ENCODE results near the gene GRM8.

GRCh38 chr7:126856691-126857291, 395.9 kb downstream of the GRM8 start:
- no peak for TF ChIP-seq POLR2A (IDR thresholded peaks at IDR 0.05)
- TF ChIP-seq CTCF (IDR thresholded peaks at IDR 0.05) = peak in 1 of 3 donors; percentile 14
- TF ChIP-seq POLR2AphosphoS5 (IDR thresholded peaks at IDR 0.05) = no peak

All from breast epithelium (tissue), 3 donors.